ENCODE results near the gene SLC5A6.

Gene SLC5A6

GRCh38 chr2:27240406-27240805 is 28.3 kb upstream of the SLC5A6 start:
- no peak for TF ChIP-seq POLR2AphosphoS5 (IDR thresholded peaks at IDR 0.05; ENCODE audit: low read depth, low read length)
- no peak for TF ChIP-seq FOXP2 (optimal IDR thresholded peaks at IDR 0.05; ENCODE audit: borderline replicate concordance, extremely low read depth, extremely low read length, insufficient read depth)
- TF ChIP-seq REST (IDR thresholded peaks at IDR 0.05; ENCODE audit: insufficient read depth in 1 of 2, low read depth in 2 of 2, low read length in 2 of 2): no peak
- no peak for TF ChIP-seq SIN3A (IDR thresholded peaks at IDR 0.05; ENCODE audit: borderline replicate concordance, insufficient read depth, low read length)
- TF ChIP-seq TAF1 (IDR thresholded peaks at IDR 0.05; ENCODE audit: borderline replicate concordance, insufficient read depth, low read length): no peak

GRCh38 chr2:27238976-27239375 is 26.9 kb upstream of the SLC5A6 start:
- no peak for TF ChIP-seq REST (IDR thresholded peaks at IDR 0.05; ENCODE audit: insufficient read depth in 1 of 2, low read depth in 2 of 2, low read length in 2 of 2)
- no peak for TF ChIP-seq POLR2AphosphoS5 (IDR thresholded peaks at IDR 0.05; ENCODE audit: low read depth, low read length)
- TF ChIP-seq SIN3A (IDR thresholded peaks at IDR 0.05; ENCODE audit: borderline replicate concordance, insufficient read depth, low read length): no peak
- no peak for TF ChIP-seq TAF1 (IDR thresholded peaks at IDR 0.05; ENCODE audit: borderline replicate concordance, insufficient read depth, low read length)
- TF ChIP-seq FOXP2 (optimal IDR thresholded peaks at IDR 0.05; ENCODE audit: borderline replicate concordance, extremely low read depth, extremely low read length, insufficient read depth): no peak

GRCh38 chr2:27237341-27237945 is 25.4 kb upstream of the SLC5A6 start:
- no peak for TF ChIP-seq REST (IDR thresholded peaks at IDR 0.05; ENCODE audit: insufficient read depth in 1 of 2, low read depth in 2 of 2, low read length in 2 of 2)
- no peak for TF ChIP-seq TAF1 (IDR thresholded peaks at IDR 0.05; ENCODE audit: borderline replicate concordance, insufficient read depth, low read length)
- TF ChIP-seq SIN3A (IDR thresholded peaks at IDR 0.05; ENCODE audit: borderline replicate concordance, insufficient read depth, low read length): no peak
- TF ChIP-seq POLR2AphosphoS5 (IDR thresholded peaks at IDR 0.05; ENCODE audit: low read depth, low read length): no peak
- no peak for TF ChIP-seq FOXP2 (optimal IDR thresholded peaks at IDR 0.05; ENCODE audit: borderline replicate concordance, extremely low read depth, extremely low read length, insufficient read depth)

- TF ChIP-seq REST (IDR thresholded peaks at IDR 0.05; ENCODE audit: insufficient read depth in 1 of 2, low read depth in 2 of 2, low read length in 2 of 2) (no peak), POLR2AphosphoS5 (IDR thresholded peaks at IDR 0.05; ENCODE audit: low read depth, low read length) (no peak), FOXP2 (optimal IDR thresholded peaks at IDR 0.05; ENCODE audit: borderline replicate concordance, extremely low read depth, extremely low read length, insufficient read depth) (no peak), SIN3A (IDR thresholded peaks at IDR 0.05; ENCODE audit: borderline replicate concordance, insufficient read depth, low read length) (no peak), TAF1 (IDR thresholded peaks at IDR 0.05; ENCODE audit: borderline replicate concordance, insufficient read depth, low read length) (no peak)
Observed at GRCh38 chr2:27236626-27237025, 24.6 kb upstream of the SLC5A6 start.
